ENCODE measurements around the gene UBB.

UBB gene

DNA sequence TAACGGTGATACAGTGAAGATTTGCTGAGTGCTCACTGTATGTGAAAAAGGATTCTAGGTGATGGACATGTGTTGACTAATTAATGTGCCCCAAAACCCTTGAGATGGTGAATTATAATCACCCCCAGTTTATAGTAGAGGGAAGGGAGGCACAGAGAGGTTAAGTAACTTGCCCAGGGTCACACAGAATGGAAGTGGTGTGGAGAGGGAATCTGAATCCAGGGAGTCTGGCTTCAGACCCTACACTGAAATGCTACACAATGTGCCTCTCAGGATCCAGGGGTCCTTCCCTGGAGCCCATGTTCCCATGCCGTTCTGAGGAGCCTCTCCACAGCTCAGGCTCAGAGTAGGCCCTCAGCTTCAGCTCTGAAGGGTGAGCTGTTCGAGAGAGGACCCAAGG lies 46.1 kb downstream of the UBB start:
- DNase-seq (ENCODE audit: low read depth), result no peak
- no peak overlapping the region for H3K4me3 ChIP-seq (ENCODE audit: low read depth, low read length)
- TF ChIP-seq, protein P1, sequence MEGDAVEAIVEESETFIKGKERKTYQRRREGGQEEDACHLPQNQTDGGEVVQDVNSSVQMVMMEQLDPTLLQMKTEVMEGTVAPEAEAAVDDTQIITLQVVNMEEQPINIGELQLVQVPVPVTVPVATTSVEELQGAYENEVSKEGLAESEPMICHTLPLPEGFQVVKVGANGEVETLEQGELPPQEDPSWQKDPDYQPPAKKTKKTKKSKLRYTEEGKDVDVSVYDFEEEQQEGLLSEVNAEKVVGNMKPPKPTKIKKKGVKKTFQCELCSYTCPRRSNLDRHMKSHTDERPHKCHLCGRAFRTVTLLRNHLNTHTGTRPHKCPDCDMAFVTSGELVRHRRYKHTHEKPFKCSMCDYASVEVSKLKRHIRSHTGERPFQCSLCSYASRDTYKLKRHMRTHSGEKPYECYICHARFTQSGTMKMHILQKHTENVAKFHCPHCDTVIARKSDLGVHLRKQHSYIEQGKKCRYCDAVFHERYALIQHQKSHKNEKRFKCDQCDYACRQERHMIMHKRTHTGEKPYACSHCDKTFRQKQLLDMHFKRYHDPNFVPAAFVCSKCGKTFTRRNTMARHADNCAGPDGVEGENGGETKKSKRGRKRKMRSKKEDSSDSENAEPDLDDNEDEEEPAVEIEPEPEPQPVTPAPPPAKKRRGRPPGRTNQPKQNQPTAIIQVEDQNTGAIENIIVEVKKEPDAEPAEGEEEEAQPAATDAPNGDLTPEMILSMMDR (IDR thresholded peaks at IDR 0.05; ENCODE audit: low read depth, low read length, missing control alignments), result no peak

DNA sequence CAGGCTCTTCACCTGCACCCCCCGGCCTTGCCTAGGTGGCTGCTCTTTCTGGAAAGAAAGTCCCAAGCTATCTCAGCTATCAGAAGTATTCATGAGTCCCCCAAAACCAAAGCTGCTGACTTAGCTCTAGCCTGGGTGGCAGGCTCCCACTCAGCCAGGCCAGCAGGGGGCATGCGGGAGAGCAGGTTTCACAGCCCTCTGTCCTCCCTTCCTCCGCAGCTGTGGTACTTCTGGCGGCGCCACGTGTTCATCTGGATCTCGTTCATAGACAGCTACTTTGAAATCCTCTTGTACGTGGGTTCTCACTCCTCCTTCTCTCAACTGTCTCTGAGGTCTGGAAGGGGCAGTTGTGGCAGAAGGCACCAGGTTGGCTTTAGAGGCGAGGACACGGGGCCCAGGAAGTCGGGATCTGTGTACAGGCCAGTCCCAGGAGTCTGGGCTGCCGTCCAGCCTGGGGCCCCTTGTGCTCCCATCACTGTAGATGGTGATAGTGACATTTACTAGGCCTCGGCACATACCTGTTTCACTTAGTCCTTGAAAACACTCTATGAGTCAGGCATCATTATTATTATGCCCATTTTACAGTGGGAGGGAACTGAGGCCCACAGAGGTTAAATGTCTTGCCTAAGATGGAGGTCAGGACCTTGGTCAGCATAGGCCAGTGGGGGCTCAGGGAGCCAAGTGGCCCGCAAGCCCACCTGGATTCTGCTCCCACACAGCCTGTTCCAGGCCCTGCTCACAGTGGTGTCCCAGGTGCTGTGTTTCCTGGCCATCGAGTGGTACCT lies 47.4 kb downstream of the UBB start:
- TF ChIP-seq, protein P1 (IDR thresholded peaks at IDR 0.05; ENCODE audit: low read depth, low read length, missing control alignments), result peak; percentile 62
- DNase-seq (ENCODE audit: low read depth), result no peak
- H3K4me3 ChIP-seq (ENCODE audit: low read depth, low read length), result no peak overlapping the region

DNA sequence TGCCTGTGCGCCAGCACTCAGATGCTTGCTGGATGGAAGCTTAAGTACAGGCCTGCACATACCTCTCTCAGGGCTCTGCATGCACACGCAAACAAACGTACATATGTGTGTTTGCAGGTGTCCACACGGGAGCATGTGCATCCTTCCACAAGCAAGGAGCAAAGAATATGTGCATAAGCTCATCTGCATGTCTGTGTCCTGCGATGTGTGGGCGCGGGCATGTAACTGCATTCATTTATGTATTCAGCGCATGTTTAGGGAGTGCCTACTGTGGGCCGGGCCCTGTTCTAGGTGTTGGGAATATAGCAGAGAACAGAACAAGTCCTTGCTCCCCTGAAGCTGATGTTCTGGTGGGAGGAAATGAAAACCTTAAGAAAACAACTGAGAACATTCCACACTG lies 48.2 kb downstream of the UBB start:
- no peak overlapping the region for H3K4me3 ChIP-seq (ENCODE audit: low read depth, low read length)
- TF ChIP-seq, protein P1 (IDR thresholded peaks at IDR 0.05; ENCODE audit: low read depth, low read length, missing control alignments), result no peak
- no peak for DNase-seq (ENCODE audit: low read depth)

DNA sequence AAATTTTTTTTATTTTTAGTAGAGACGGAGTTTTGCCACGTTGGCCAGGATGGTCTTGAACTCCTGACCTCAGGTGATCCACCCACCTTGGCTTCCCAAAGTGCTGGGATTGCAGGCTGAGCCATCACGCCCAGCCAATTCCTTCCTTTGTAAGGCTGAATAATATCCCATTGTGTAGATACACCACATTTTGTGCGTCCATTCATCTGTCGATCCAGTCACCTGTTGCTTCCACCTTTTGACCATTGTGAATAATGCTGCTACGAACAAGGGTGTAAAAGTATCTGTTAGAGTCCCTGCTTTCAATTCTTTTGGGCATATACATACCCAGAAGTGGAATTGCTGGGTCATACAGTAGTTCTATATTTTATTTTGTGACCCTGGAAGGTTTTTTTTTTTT lies 49.8 kb downstream of the UBB start:
- H3K4me3 ChIP-seq (ENCODE audit: low read depth, low read length), result no peak overlapping the region
- DNase-seq (ENCODE audit: low read depth), result no peak
- TF ChIP-seq, protein P1 (IDR thresholded peaks at IDR 0.05; ENCODE audit: low read depth, low read length, missing control alignments), result no peak

DNA sequence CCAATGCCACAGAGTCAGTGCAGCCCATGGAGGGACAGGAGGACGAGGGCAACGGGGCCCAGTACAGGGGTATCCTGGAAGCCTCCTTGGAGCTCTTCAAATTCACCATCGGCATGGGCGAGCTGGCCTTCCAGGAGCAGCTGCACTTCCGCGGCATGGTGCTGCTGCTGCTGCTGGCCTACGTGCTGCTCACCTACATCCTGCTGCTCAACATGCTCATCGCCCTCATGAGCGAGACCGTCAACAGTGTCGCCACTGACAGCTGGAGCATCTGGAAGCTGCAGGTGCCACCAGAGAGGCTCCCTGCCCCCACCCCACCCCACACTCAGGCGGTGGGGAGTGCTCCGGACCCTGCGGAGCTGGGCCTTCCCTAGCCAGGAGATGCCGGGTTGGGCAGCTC lies 51.1 kb downstream of the UBB start:
- no peak overlapping the region for H3K4me3 ChIP-seq (ENCODE audit: low read depth, low read length)
- no peak for DNase-seq (ENCODE audit: low read depth)
- TF ChIP-seq, protein P1 (IDR thresholded peaks at IDR 0.05; ENCODE audit: low read depth, low read length, missing control alignments), result no peak

Data from GM12864 (cell line).